ENCODE measurements around the gene CTIF.

Gene CTIF

GRCh38 chr18:48729404-48729803 lies 190.6 kb downstream of the CTIF start:
- no peak for DNase-seq (ENCODE audit: extremely low read depth, low read depth)
- no peak overlapping the region for H3K4me3 ChIP-seq (replicated peaks; ENCODE audit: low read depth, low read length)
- no peak for TF ChIP-seq CTCF (IDR thresholded peaks at IDR 0.05; ENCODE audit: low read depth, low read length, missing control alignments)

- DNase-seq (ENCODE audit: extremely low read depth, low read depth): no peak
- TF ChIP-seq CTCF (IDR thresholded peaks at IDR 0.05; ENCODE audit: low read depth, low read length, missing control alignments): no peak
- no peak overlapping the region for H3K4me3 ChIP-seq (replicated peaks; ENCODE audit: low read depth, low read length)
These were observed 191.2 kb downstream of the CTIF start for GRCh38 chr18:48730010-48730409.

DNA sequence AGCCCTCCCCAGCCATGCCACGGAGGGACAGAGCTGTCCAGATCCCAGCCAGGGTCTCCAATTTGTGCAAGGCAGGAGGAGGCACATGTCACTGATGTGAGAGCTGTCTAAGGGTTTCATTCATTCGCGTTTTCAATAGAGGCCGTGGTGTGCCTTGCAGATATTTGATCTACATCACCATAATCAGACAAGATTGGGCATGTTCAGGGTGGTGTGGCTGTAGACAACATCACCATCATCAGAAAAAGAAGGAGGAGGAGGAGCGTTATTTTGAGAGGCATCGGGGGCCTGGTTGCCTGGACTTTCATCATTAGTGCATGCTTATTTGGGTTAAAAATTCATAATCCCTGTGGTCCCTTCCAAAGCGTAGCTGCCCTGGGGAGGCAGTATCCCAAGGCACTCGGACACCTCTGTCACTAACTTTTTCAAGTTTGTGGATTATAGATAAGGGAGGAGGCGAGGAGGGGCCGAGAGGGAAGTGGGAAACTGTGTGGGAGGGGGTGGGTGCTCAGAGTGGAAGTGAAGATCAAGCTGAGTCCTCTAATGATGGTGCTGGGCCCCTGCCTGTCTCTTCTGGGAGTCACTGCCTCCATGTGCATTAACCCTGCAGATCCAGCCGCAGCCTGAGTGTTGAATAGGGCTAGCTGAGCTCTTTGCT lies 194.1 kb downstream of the CTIF start:
- no peak overlapping the region for H3K4me3 ChIP-seq (replicated peaks; ENCODE audit: low read depth, low read length)
- TF ChIP-seq CTCF (IDR thresholded peaks at IDR 0.05; ENCODE audit: low read depth, low read length, missing control alignments): no peak
- DNase-seq (ENCODE audit: extremely low read depth, low read depth): no peak

DNA sequence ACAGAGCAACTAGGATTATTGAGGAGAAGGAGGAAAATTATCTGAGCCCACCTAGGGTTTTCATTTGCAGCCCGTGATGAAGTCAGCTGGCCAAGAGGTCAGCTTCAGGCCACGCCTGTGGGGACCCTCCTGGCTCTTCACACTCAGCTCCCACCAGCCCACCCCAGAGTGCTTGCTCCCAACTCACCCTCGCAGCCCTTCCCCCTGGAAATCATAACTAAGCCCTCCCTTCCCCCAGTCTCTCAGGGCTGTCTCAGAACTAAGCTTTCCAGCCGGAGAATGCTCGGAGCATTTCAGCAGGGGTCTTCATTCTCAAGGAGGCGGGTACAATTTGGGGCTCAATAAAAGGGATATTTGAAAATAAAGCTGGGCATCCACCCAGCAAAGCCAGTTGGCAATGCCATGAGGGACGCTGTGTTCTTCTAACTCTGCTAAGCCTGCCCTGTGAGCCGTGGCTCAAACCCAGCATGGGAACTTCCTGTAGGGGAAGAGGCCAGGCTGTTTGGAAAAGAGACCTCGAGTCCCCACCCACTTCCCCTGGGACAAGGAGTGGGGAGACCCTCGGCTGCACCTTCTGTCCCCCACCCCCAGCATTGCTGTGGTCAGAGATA lies 194.9 kb downstream of the CTIF start:
- no peak for DNase-seq (ENCODE audit: extremely low read depth, low read depth)
- TF ChIP-seq CTCF (IDR thresholded peaks at IDR 0.05; ENCODE audit: low read depth, low read length, missing control alignments): no peak
- no peak overlapping the region for H3K4me3 ChIP-seq (replicated peaks; ENCODE audit: low read depth, low read length)

DNA sequence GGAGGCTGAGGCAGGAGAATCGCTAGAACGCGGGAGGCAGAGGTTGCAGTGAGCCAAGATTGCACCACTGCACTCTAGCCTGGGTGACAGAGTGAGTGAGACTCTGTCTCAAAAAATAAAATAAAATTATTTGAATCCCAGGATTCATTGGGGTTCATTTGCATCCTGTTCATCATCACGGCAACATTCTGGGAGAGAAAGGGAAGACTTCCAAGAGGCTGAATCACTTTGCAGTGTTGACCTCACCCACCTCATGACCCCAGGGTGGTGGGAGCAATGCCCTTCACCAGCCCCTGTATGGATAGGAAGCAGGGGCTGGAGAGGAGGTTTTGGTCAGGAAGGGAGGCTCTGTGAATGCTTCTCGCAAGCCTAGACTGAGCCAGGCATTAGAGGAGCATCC lies 195.6 kb downstream of the CTIF start:
- no peak overlapping the region for H3K4me3 ChIP-seq (replicated peaks; ENCODE audit: low read depth, low read length)
- DNase-seq (ENCODE audit: extremely low read depth, low read depth): no peak
- no peak for TF ChIP-seq CTCF (IDR thresholded peaks at IDR 0.05; ENCODE audit: low read depth, low read length, missing control alignments)

DNA sequence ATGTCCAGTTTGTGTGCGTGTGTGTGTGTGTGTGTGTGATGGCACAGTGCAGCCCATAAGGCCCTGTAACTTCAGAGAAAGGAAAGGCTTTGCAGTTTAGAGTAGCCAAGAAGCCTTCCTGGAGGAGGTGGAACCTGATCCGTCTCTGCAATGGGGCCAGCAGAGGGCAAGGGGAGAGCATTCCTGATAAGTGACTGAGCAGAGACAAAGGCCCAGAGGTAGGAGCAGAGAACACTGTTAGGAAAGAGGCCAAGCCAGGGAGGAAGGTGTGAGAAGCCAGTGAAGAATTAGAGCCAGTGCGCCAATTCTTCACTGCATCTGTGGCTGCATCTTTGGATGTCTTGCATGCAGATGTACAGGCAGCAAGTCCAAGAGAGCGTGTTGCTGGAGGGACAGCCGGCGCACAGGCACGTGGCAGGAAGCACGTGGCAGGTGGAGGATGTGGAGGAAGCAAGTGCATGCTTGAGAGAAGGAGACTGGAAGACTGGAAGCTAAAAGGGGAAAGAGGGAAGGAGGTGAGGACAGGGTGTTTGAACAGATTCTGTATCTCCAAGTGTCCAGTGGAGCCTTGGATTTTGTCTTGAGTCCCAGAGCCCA lies 196.3 kb downstream of the CTIF start:
- H3K4me3 ChIP-seq (replicated peaks; ENCODE audit: low read depth, low read length): no peak overlapping the region
- TF ChIP-seq CTCF (IDR thresholded peaks at IDR 0.05; ENCODE audit: low read depth, low read length, missing control alignments): no peak
- no peak for DNase-seq (ENCODE audit: extremely low read depth, low read depth)

Data from HFF-Myc (cell line).